Caco-2 (cell line): ENCODE data around the gene BABAM2. TPM values are rescaled to one million over a fixed set of nuclear protein-coding genes. Genes with fewer than 3 reads are reported as not detected.

Experiments
- BruUV-seq: library from RNA; stranded (reverse); fragments of 400-500 nt; replicated peaks from 2 replicates; lab custom pipeline; 2021; lab: Mats Ljungman, UMichigan
- CTCF ChIA-PET: fragments of 300-600 bp; sonication (Branson Sonifier 250); formaldehyde crosslinking; loops from one replicate; lab custom pipeline; 2022; ENCODE audit warnings: antibody characterized with exemption; lab: Charles Lee
- POLR2A ChIA-PET: fragments of 300-600 bp; sonication (Branson Sonifier 250); formaldehyde crosslinking; loops from one replicate; lab custom pipeline; 2022; ENCODE audit warnings: antibody characterized with exemption; lab: Charles Lee
- DNase-seq, 2 experiments: peaks; one replicate each; pipeline versions ENCODE4 v3.0.0 to v3.0.0-alpha.2; 2020 to 2022
- H3K27me3 ChIP-seq: replicated peaks from 2 replicates; pipeline ENCODE4 v1.6.0; 2011; ENCODE audit warnings: low read length; ENCODE audit not compliant: control insufficient read depth, insufficient read depth
- H3K36me3 ChIP-seq: 2 replicates; pipeline ENCODE4 v1.5.1; 2011; ENCODE audit warnings: low read length; ENCODE audit not compliant: control insufficient read depth, insufficient read depth
- H3K4me1 ChIP-seq: fragments of 250-450 bp; sonication (Bioruptor Pico); 2 replicates; pipeline ENCODE4 v1.5.1; 2020; ENCODE audit warnings: mild to moderate bottlenecking
- H3K4me3 ChIP-seq: 2 replicates; pipeline ENCODE4 v1.5.1; 2011; ENCODE audit warnings: low read depth, mild to moderate bottlenecking, control low read depth, low read length
- H3K9me3 ChIP-seq: fragments of 250-450 bp; sonication (Bioruptor Pico); 2 replicates; pipeline ENCODE4 v1.5.1; 2020; ENCODE audit warnings: mild to moderate bottlenecking, moderate library complexity
- H3K27ac Mint-ChIP-seq: one replicate; pipeline ENCODE4 v1.8.0; 2022; ENCODE audit warnings: mixed read lengths; ENCODE audit not compliant: unreplicated experiment
- H3K27me3 Mint-ChIP-seq: one replicate; pipeline ENCODE4 v1.8.0; 2022; ENCODE audit warnings: mixed read lengths; ENCODE audit not compliant: insufficient read depth, unreplicated experiment
- H3K36me3 Mint-ChIP-seq: one replicate; pipeline ENCODE4 v1.8.0; 2022; ENCODE audit warnings: mild to moderate bottlenecking, mixed read lengths; ENCODE audit not compliant: insufficient read depth, unreplicated experiment
- H3K4me1 Mint-ChIP-seq: one replicate; pipeline ENCODE4 v1.8.0; 2022; ENCODE audit warnings: low read depth, mixed read lengths; ENCODE audit not compliant: unreplicated experiment
- H3K4me3 Mint-ChIP-seq: one replicate; pipeline ENCODE4 v1.8.0; 2022; ENCODE audit warnings: mild to moderate bottlenecking, moderate library complexity, mixed read lengths; ENCODE audit not compliant: unreplicated experiment
- H3K9me3 Mint-ChIP-seq: one replicate; pipeline ENCODE4 v1.8.0; 2022; ENCODE audit warnings: mixed read lengths; ENCODE audit not compliant: unreplicated experiment
- CTCF ChIP-seq, 2 experiments: fragments of 200-600 bp in 1 of 2; IDR thresholded peaks; 1 replicate in 1 of 2; 2 replicates in 1 of 2; pipeline versions ENCODE4 v1.5.1 to v1.8.0; 2011 to 2022; ENCODE audit warnings: antibody characterized with exemption in 1 of 2, control low read depth in 1 of 2, inconsistent platforms in 1 of 2, low read depth in 1 of 2, low read length in 1 of 2, mild to moderate bottlenecking in 1 of 2, moderate library complexity in 1 of 2; ENCODE audit not compliant: insufficient read depth in 1 of 2, severe bottlenecking in 1 of 2, unreplicated experiment in 1 of 2
- intact Hi-C: fragments of 100-400 bp; cut with micrococcal nuclease; formaldehyde crosslinking; loops from one replicate; pipeline ENCODE4 v1.10.0; 2022; ENCODE audit not compliant: unreplicated experiment
- total RNA-seq: library from RNA; stranded (reverse); gene quantifications from 2 replicates; pipeline ENCODE4 v1.2.3, GENCODE V29; 2022

BABAM2 gene
- total RNA-seq, 1 experiment from 2014 or later, result 57.3 TPM

- Mint-ChIP-seq H3K36me3 (no peaks in the 10 kb centered on the region), H3K27ac (no peak overlapping the region), H3K4me1 (no peaks in the 10 kb centered on the region), H3K27me3 (no peaks in the 10 kb centered on the region), H3K4me3 (no peak overlapping the region), H3K9me3 (no peaks in the 10 kb centered on the region)
- ChIA-PET CTCF (no interaction called here), POLR2A (no interaction called here)
- no peak for DNase-seq
- intact Hi-C loops, result no loop called here
- no peak overlapping the region for H3K4me3 ChIP-seq
- H3K36me3 ChIP-seq, result no peaks in the 10 kb centered on the region
- H3K9me3 ChIP-seq, result no peaks in the 10 kb centered on the region
- no peaks in the 10 kb centered on the region for H3K27me3 ChIP-seq
- no TSS peak for BruUV-seq
- TF ChIP-seq CTCF (IDR thresholded peaks at IDR 0.05; ENCODE audit: insufficient read depth in 1 of 2, low read depth in 1 of 2, low read length in 1 of 2, severe bottlenecking in 1 of 2, unreplicated experiment in 1 of 2), result no peak
- no peaks in the 10 kb centered on the region for H3K4me1 ChIP-seq
Observed at GRCh38 chr2:28094739-28095138, 204.2 kb downstream of the BABAM2 start.

GRCh38 chr2:28095622-28096021, 205.1 kb downstream of the BABAM2 start:
- CTCF ChIA-PET, result no interaction called here
- no TSS peak for BruUV-seq
- no peaks in the 10 kb centered on the region for H3K36me3 ChIP-seq

GRCh38 chr2:28096421-28096820, 205.9 kb downstream of the BABAM2 start:
- H3K4me3 Mint-ChIP-seq, result no peak overlapping the region
- no peaks in the 10 kb centered on the region for H3K4me1 ChIP-seq
- H3K9me3 ChIP-seq, result no peaks in the 10 kb centered on the region
- H3K27me3 ChIP-seq, result no peaks in the 10 kb centered on the region
- no peaks in the 10 kb centered on the region for H3K4me1 Mint-ChIP-seq
- no peak for DNase-seq
- H3K4me3 ChIP-seq, result no peak overlapping the region
- no TSS peak for BruUV-seq
- no peaks in the 10 kb centered on the region for H3K27me3 Mint-ChIP-seq
- H3K9me3 Mint-ChIP-seq, result no peaks in the 10 kb centered on the region
- no peaks in the 10 kb centered on the region for H3K36me3 Mint-ChIP-seq
- no peaks in the 10 kb centered on the region for H3K36me3 ChIP-seq
- POLR2A ChIA-PET, result no interaction called here
- intact Hi-C loops, result no loop called here
- no peak for TF ChIP-seq CTCF (IDR thresholded peaks at IDR 0.05; ENCODE audit: insufficient read depth in 1 of 2, low read depth in 1 of 2, low read length in 1 of 2, severe bottlenecking in 1 of 2, unreplicated experiment in 1 of 2)
- CTCF ChIA-PET, result no interaction called here
- H3K27ac Mint-ChIP-seq, result no peak overlapping the region

More at GRCh38 chr2:28095622-28096021, 205.1 kb downstream of the BABAM2 start:
- no peak overlapping the region for H3K4me3 ChIP-seq
- DNase-seq, result no peak
- H3K27me3 ChIP-seq, result no peaks in the 10 kb centered on the region
- Mint-ChIP-seq H3K36me3 (no peaks in the 10 kb centered on the region), H3K4me1 (no peaks in the 10 kb centered on the region), H3K27me3 (no peaks in the 10 kb centered on the region), H3K4me3 (no peak overlapping the region), H3K9me3 (no peaks in the 10 kb centered on the region), H3K27ac (no peak overlapping the region)
- TF ChIP-seq CTCF (IDR thresholded peaks at IDR 0.05; ENCODE audit: insufficient read depth in 1 of 2, low read depth in 1 of 2, low read length in 1 of 2, severe bottlenecking in 1 of 2, unreplicated experiment in 1 of 2), result no peak
- no peaks in the 10 kb centered on the region for H3K9me3 ChIP-seq
- H3K4me1 ChIP-seq, result no peaks in the 10 kb centered on the region
- POLR2A ChIA-PET, result no interaction called here
- intact Hi-C loops, result no loop called here
